IPS-15b (cell line): ENCODE results near the gene BSCL2.

Experiments
- H3K27me3 ChIP-seq: one replicate; pipeline ENCODE4 v1.6.1; 2013; ENCODE audit warnings: low read length; ENCODE audit not compliant: control insufficient read depth, insufficient read depth
- H3K36me3 ChIP-seq: one replicate; pipeline ENCODE4 v1.6.1; 2013; ENCODE audit warnings: low read length; ENCODE audit not compliant: control insufficient read depth, insufficient read depth
- H3K4me1 ChIP-seq: one replicate; pipeline ENCODE4 v1.6.1; 2013; ENCODE audit warnings: mild to moderate bottlenecking, low read length; ENCODE audit not compliant: control insufficient read depth, insufficient read depth
- H3K4me3 ChIP-seq: one replicate; pipeline ENCODE4 v1.5.1; 2013; ENCODE audit warnings: low read depth, low read length
- H3K9ac ChIP-seq: one replicate; pipeline ENCODE4 v1.6.1; 2013; ENCODE audit warnings: low read depth, mild to moderate bottlenecking, low read length
- H3K9me3 ChIP-seq: one replicate; pipeline ENCODE4 v1.6.1; 2013; ENCODE audit warnings: mild to moderate bottlenecking, low read length; ENCODE audit not compliant: control insufficient read depth, insufficient read depth

The BSCL2 gene

DNA sequence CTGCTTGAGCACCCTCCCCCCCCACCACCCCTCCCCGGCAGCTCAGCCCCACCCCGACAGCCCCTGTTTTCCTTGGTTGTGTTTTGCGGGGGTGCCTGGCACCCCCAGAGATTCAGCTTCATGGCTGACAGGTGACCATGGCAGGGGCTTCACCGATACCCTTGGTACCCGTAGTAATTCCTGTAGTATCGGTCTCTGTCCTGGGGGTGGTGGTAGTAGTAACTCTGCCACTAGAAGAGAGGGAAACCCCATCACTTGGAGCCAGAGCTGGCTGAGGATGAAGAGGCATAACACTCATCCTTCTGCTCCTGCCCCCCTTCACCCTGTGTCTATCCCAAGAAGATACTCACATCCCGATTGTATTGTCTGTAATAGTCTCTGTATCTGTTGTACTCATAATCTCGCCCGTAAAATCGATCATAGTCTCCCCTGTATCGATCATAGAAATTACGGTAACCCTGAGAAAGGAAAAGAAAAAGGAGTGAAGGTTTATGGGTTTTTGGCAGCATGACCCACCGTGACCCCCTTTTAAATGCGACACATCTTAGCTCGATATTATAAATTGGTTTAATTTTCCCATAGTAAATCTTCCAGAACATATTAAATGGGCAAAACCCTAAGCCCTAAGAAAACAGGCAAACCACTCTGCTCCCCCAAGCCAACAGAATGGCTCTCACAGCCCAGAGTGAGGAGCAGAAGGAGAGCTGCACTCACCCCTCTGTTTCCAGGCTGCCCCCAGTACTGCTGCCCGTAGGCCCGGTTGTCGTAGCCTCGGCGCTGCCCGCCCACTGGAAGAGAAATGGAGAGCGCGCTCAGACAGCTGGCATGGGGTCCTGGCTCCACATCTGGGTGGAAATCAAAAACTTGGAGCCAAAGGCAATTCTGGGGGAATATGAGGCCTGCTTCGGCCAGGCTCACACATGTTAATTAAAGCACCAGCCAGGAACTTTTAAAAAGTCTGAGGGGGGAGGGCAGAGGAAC, 8.2 kb upstream of the BSCL2 start:
- H3K27me3 ChIP-seq, result no peaks in the 10 kb centered on the region
- no peaks in the 10 kb centered on the region for H3K4me1 ChIP-seq
- H3K4me3 ChIP-seq, result no peak overlapping the region
- no peaks in the 10 kb centered on the region for H3K9me3 ChIP-seq
- no peak overlapping the region for H3K9ac ChIP-seq
- H3K36me3 ChIP-seq, result peaks cover 61% of the 10 kb centered on the region

GRCh38 chr11:62713343-62713742, 6.1 kb upstream of the BSCL2 start:
- Histone ChIP-seq H3K4me3 (no peak overlapping the region), H3K27me3 (no peaks in the 10 kb centered on the region), H3K36me3 (peaks cover 43% of the 10 kb centered on the region), H3K4me1 (peaks cover 5% of the 10 kb centered on the region), H3K9me3 (no peaks in the 10 kb centered on the region), H3K9ac (no peak overlapping the region)

DNA sequence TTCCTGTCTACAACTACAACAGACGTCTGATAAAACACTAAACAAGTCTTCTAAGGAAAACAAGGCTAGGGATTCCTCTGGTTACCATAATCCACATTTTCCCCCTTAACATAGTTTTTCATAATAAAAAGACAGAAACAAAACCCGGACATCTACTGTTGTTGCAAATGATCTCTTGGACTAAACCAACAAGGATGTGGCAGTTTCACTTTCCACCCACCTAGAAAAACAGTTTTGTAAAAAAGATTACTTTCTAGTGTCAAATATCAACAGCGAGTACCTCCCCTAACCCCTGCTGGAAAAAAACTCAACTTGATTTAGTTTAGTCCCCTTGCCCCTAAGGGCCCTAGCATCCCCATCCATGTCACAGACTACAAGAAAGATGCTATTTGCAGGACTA, 5.6 kb upstream of the BSCL2 start:
- no peak overlapping the region for H3K4me3 ChIP-seq
- no peaks in the 10 kb centered on the region for H3K9me3 ChIP-seq
- no peak overlapping the region for H3K9ac ChIP-seq
- peaks cover 8% of the 10 kb centered on the region for H3K4me1 ChIP-seq
- H3K36me3 ChIP-seq, result peaks cover 38% of the 10 kb centered on the region
- H3K27me3 ChIP-seq, result no peaks in the 10 kb centered on the region

DNA sequence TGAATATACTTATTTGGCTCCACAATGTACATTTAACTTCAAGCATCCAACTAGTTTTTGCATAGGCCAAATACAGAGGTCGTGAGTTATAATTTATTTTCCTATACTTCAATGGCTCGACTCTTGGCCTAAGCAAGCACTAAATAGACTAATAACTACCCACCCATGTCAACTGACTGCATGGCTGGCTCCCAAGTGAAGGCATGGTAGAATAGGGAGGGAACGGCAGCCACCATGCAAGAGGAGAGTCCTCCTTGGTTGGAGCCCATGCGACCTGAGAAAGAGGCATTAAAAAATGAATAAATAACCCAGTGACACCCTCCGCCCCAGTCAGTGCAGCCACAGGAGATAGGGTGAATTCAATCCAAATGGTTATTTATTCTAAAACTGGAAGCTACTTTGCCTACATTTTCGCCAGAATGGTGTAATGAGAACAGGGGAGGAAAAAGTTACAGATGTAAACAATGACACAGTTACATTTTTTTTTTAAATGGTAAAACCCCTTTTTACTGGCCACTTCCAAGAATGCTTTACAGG, 5.1 kb upstream of the BSCL2 start:
- Histone ChIP-seq H3K36me3 (peaks cover 33% of the 10 kb centered on the region), H3K4me1 (peaks cover 8% of the 10 kb centered on the region), H3K9ac (no peak overlapping the region)

DNA sequence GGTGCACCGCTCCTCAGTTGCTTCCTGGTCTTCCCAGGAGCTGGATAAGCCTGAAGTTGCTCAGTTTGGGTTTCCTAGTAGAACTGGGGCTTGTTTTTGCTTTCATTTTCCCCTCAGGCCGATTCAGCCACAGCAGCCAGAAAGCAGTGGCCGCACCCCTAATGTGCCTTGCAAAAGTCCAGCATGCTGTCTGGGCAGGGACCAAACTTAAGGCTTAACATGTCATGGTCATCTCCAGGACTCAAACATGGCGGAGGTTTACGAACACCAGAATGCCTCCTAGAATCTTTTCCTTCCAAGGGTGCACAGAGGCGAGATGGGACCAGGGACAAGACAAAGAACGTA, 2.7 kb upstream of the BSCL2 start:
- peak overlapping the region; percentile 93 for H3K9ac ChIP-seq
- H3K4me3 ChIP-seq, result peak overlapping the region; percentile 99
- H3K4me1 ChIP-seq, result peaks cover 8% of the 10 kb centered on the region
- no peaks in the 10 kb centered on the region for H3K27me3 ChIP-seq
- peaks cover 17% of the 10 kb centered on the region for H3K36me3 ChIP-seq
- H3K9me3 ChIP-seq, result no peaks in the 10 kb centered on the region

More for the DNA sequence above, 5.1 kb upstream of the BSCL2 start:
- no peak overlapping the region for H3K4me3 ChIP-seq
- H3K27me3 ChIP-seq, result no peaks in the 10 kb centered on the region
- H3K9me3 ChIP-seq, result no peaks in the 10 kb centered on the region

DNA sequence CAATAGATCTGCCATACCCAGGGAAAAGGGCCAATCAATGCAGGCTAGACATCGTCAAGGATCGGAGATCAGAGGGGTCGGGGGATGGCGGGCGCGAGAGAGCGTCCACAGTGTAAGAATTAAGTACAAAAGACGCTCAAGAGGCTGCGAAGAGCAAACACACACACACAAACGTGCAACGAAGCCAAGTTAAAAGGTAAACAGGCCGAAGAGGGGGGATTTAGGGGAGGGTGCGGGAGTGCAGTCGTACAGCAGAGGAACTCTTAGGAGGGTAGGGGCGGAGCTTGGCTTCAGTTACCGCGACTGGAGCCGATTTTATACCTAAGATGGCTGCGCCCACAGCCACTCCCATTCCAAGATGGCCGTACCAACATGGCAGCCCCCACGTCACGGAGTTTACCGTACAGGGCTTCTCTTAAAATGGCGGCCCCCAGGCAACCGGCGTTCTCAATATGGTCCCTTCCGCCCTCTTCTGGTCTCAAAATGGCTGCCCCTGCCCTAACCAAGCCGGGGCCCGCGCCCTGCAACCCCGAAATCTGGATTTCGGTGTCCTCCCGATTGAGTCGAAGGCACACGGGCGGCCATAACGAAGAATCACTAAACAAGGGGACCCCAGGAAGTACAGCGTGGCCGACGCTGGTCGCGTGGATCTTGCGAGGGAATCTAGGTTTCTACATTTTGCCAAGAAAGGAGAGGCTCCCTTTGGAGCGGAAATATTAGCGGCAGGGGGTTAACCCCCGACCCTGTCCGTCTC, 2.2 kb upstream of the BSCL2 start:
- H3K27me3 ChIP-seq, result no peaks in the 10 kb centered on the region
- H3K36me3 ChIP-seq, result peaks cover 13% of the 10 kb centered on the region
- H3K9me3 ChIP-seq, result no peaks in the 10 kb centered on the region
- H3K9ac ChIP-seq, result peak overlapping the region; percentile 93
- peaks cover 8% of the 10 kb centered on the region for H3K4me1 ChIP-seq
- peak overlapping the region; percentile 99 for H3K4me3 ChIP-seq

GRCh38 chr11:62708793-62709192, 1.6 kb upstream of the BSCL2 start:
- peak overlapping the region; percentile 99 for H3K4me3 ChIP-seq
- H3K4me1 ChIP-seq, result peaks cover 8% of the 10 kb centered on the region
- peaks cover 10% of the 10 kb centered on the region for H3K36me3 ChIP-seq
- H3K9ac ChIP-seq, result peak overlapping the region; percentile 93
- H3K27me3 ChIP-seq, result no peaks in the 10 kb centered on the region
- no peaks in the 10 kb centered on the region for H3K9me3 ChIP-seq

DNA sequence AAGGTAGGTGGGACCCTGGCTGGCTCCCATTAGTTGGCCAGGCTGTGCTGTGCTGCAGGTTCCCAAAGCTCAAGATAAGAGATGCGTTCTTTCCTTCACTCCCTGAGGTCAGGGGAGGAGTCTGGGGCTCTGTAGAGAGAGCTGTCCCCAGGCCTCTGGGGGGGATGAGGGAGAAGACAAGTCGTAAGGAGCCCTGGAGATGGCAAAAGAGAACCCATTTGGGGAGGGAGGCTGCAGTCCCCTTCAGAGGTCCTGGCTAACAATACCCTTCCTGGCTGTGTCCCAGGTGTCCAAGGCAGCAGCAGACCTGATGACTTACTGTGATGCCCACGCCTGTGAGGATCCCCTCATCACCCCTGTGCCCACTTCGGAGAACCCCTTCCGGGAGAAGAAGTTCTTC, 1.2 kb upstream of the BSCL2 start:
- Histone ChIP-seq H3K4me1 (peaks cover 8% of the 10 kb centered on the region), H3K36me3 (peaks cover 10% of the 10 kb centered on the region), H3K9ac (peak overlapping the region; percentile 93), H3K9me3 (no peaks in the 10 kb centered on the region), H3K4me3 (peak overlapping the region; percentile 99), H3K27me3 (no peaks in the 10 kb centered on the region)

DNA sequence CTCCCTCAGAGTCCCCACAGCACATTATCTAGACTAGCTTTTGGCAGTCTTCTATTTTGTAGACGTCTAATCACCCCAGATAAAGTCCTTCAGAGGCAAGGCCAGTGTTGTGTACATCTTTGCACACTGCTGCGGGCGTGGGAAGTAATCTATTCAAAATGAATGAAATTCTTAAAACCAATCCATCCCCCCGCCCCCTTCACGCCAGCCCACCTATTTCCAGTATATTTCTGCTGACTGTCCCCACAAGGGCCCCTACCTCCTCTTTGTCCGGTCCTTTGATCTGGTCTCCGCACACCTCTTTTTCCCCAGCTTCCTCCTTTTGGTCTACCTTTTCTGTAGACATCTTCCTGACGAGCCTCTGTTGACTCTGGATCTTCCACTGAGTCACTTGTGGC, 375 bp downstream of the BSCL2 start:
- Histone ChIP-seq H3K9me3 (no peaks in the 10 kb centered on the region), H3K4me1 (peaks cover 8% of the 10 kb centered on the region), H3K36me3 (peaks cover 5% of the 10 kb centered on the region), H3K27me3 (no peaks in the 10 kb centered on the region), H3K4me3 (peak overlapping the region; percentile 94), H3K9ac (peak overlapping the region; percentile 74)

DNA sequence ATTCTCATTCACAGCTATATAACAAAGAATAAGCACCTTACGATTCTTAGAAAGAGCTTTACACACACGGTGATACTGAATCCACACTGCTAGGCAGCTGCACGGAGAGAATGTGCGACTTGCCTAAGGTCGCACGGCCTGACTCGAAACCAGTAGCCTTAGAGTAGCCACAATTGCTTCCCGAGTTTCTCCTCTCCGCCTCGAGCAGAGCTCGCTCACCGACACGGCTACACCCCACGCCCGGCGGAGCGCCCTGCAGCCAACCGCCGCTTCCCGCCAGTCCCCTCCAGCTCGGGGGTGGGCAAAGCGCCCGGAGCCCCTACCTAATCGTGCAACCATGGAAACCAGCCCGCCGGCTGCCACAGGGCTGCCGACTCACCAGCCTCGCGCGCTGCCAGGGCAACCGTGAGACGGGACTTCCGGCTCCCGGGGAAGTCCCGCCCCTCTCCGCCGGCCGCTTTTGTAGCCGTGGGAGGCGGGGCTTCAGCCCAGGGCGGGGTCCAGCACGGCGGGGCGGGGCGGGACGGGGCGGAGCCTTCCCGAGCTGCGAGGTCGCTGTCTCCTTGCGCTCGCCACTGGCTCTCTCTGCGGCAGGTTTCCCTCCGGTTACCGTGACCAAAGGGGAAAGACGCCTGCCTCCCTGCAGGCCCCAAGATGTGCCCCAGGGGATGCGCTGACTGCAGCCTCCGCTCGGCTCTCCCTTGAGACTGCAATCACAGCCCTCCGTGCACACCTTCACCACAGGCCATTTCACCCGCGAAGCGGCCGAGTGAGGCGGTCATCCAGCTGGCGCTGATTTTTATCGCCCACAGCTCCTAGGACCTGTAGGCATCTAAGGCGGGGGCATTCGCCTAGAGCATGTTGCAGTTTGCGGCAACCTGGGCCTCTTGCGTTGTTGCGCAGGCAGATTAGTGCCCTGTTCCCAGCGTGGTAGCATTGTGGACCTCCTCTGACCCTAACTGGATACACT, 1.1 kb downstream of the BSCL2 start:
- H3K4me1 ChIP-seq, result peaks cover 8% of the 10 kb centered on the region
- H3K4me3 ChIP-seq, result peak overlapping the region; percentile 94
- peak overlapping the region; percentile 74 for H3K9ac ChIP-seq
- peaks cover 3% of the 10 kb centered on the region for H3K36me3 ChIP-seq
- H3K27me3 ChIP-seq, result no peaks in the 10 kb centered on the region
- H3K9me3 ChIP-seq, result no peaks in the 10 kb centered on the region

GRCh38 chr11:62705413-62705812, 1.8 kb downstream of the BSCL2 start:
- Histone ChIP-seq H3K4me1 (peaks cover 8% of the 10 kb centered on the region), H3K4me3 (peak overlapping the region; percentile 77), H3K27me3 (no peaks in the 10 kb centered on the region), H3K36me3 (peaks cover 5% of the 10 kb centered on the region), H3K9ac (no peak overlapping the region), H3K9me3 (no peaks in the 10 kb centered on the region)
